HepG2 (cell line): ENCODE measurements around the gene TEAD4. TPM values are rescaled to one million over a fixed set of nuclear protein-coding genes. Genes with fewer than 3 reads are reported as not detected.

Experiments
- GATAD1 ChIP-seq: IDR thresholded peaks from 2 replicates; pipeline ENCODE4 v1.6.1; 2016; ENCODE audit warnings: missing genetic modification reagents, missing compliant biosample characterization
- HMGXB4 ChIP-seq, 2 experiments: sonication (generic) in 1 of 2; formaldehyde crosslinking in 1 of 2; IDR thresholded peaks; 2 replicates each; pipeline versions ENCODE4 v1.4.0 to v1.6.1; 2018 to 2020; ENCODE audit warnings: missing genetic modification reagents in 2 of 2, borderline replicate concordance in 1 of 2, low read depth in 1 of 2, mild to moderate bottlenecking in 1 of 2, missing biosample characterization in 1 of 2
- HOXA3 ChIP-seq: sonication (generic); formaldehyde crosslinking; IDR thresholded peaks from 2 replicates; pipeline ENCODE4 v1.5.0; 2020; ENCODE audit warnings: missing genetic modification reagents
- KDM5A ChIP-seq: fragments of 200-600 bp; sonication (generic); IDR thresholded peaks from 2 replicates; pipeline ENCODE4 v1.7.0; 2018; ENCODE audit warnings: antibody characterized with exemption, mild to moderate bottlenecking, low read length, borderline replicate concordance
- NAIF1 ChIP-seq: sonication (generic); formaldehyde crosslinking; IDR thresholded peaks from 2 replicates; pipeline ENCODE4 v1.5.0; 2020; ENCODE audit warnings: mild to moderate bottlenecking, missing genetic modification reagents, borderline replicate concordance
- RFX3 ChIP-seq: IDR thresholded peaks from 2 replicates; pipeline ENCODE4 v1.6.1; 2016; ENCODE audit warnings: missing biosample characterization, missing genetic modification reagents
- RFX5 ChIP-seq: IDR thresholded peaks from 2 replicates; pipeline ENCODE4 v1.6.1; 2011; ENCODE audit warnings: low read depth, low read length, improper control_type of control experiment
- SKIL ChIP-seq: sonication (generic); formaldehyde crosslinking; IDR thresholded peaks from 2 replicates; pipeline ENCODE4 v1.8.0; 2022; ENCODE audit warnings: missing genetic modification reagents, mild to moderate bottlenecking, moderate library complexity, borderline replicate concordance
- TRAFD1 ChIP-seq: sonication (generic); formaldehyde crosslinking; IDR thresholded peaks from 2 replicates; pipeline ENCODE4 v1.5.1; 2020; ENCODE audit warnings: missing genetic modification reagents, mild to moderate bottlenecking, borderline replicate concordance
- ZBTB4 ChIP-seq: sonication (generic); formaldehyde crosslinking; IDR thresholded peaks from 2 replicates; pipeline ENCODE4 v1.4.0; 2020; ENCODE audit warnings: missing genetic modification reagents, mild to moderate bottlenecking, borderline replicate concordance
- ZEB1 ChIP-seq: IDR thresholded peaks from 2 replicates; pipeline ENCODE4 v1.6.1; 2012; ENCODE audit warnings: mild to moderate bottlenecking, low read depth, inconsistent platforms; ENCODE audit not compliant: insufficient replicate concordance
- ZFX ChIP-seq: sonication (generic); formaldehyde crosslinking; IDR thresholded peaks from 2 replicates; pipeline ENCODE4 v1.4.0; 2020; ENCODE audit warnings: mild to moderate bottlenecking, low read depth, missing genetic modification reagents, moderate library complexity
- ZNF264 ChIP-seq: sonication (generic); formaldehyde crosslinking; IDR thresholded peaks from 2 replicates; pipeline ENCODE4 v1.4.0; 2020; ENCODE audit warnings: missing genetic modification reagents
- ZNF547 ChIP-seq: sonication (generic); formaldehyde crosslinking; IDR thresholded peaks from 2 replicates; pipeline ENCODE4 v1.5.1; 2020; ENCODE audit warnings: mild to moderate bottlenecking, missing genetic modification reagents
- ZNF639 ChIP-seq: conservative IDR thresholded peaks from 2 replicates; pipeline ENCODE4 v1.6.1; 2018; ENCODE audit warnings: missing genetic modification reagents
- ZNF775 ChIP-seq: sonication (generic); formaldehyde crosslinking; IDR thresholded peaks from 2 replicates; pipeline ENCODE4 v1.4.0; 2020; ENCODE audit warnings: missing genetic modification reagents, mild to moderate bottlenecking, moderate library complexity, borderline replicate concordance
- ZNF784 ChIP-seq: sonication (generic); formaldehyde crosslinking; IDR thresholded peaks from 2 replicates; pipeline ENCODE4 v1.5.1; 2020; ENCODE audit warnings: missing genetic modification reagents, mild to moderate bottlenecking, borderline replicate concordance
- ZNF839 ChIP-seq: sonication (generic); formaldehyde crosslinking; IDR thresholded peaks from 2 replicates; pipeline ENCODE4 v1.4.0; 2020; ENCODE audit warnings: missing genetic modification reagents, mild to moderate bottlenecking, borderline replicate concordance
- polyA plus RNA-seq, 8 experiments: library from polyadenylated mRNA; depleted of rRNA in 3 of 8; stranded (reverse) in 7 of 8; unstranded in 1 of 8; fragments of >200 nt; fragmentation: Illumina TruSeq in 4 of 8; extraction: Trizol in 4 of 8; gene quantifications; 2 replicates each; pipeline versions ENCODE4 v1.2.1 to v1.2.3, GENCODE V29; 2011 to 2016; ENCODE audit warnings: low read depth in 4 of 8, missing spikeins in 1 of 8, mixed read lengths in 1 of 8; ENCODE audit not compliant: insufficient read depth in 1 of 8
- total RNA-seq, 5 experiments: library from RNA; depleted of rRNA; stranded (reverse); fragments of >200 nt; fragmentation: Illumina TruSeq; extraction: Trizol; gene quantifications; 2 replicates each; pipeline ENCODE4 v1.2.3, GENCODE V29; 2016; ENCODE audit warnings: low read depth in 1 of 5

Gene TEAD4
- total and polyA plus RNA-seq, 2 of the 13 experiments (the other 11 are each of a cell fraction or from before 2014, with no cell fraction given), result 45.0 to 69.4 TPM

- TF ChIP-seq SKIL (CRISPR knock-in tag), result peak; percentile 55; the same call in 1 of the 2 replicates
- TF ChIP-seq RFX3, result no peak
- peak; percentile 56 for TF ChIP-seq ZEB1
- TF ChIP-seq ZNF264 (CRISPR knock-in tag), result no peak
- TF ChIP-seq GATAD1 (CRISPR knock-in tag), result peak; percentile 36; the same call in 1 of the 2 replicates
- TF ChIP-seq HMGXB4 (CRISPR knock-in tag; IDR thresholded peaks at IDR 0.05; ENCODE audit: borderline replicate concordance in 1 of 2, low read depth in 1 of 2), result no peak; a peak in 1 of 4 replicates
- no peak for TF ChIP-seq ZNF547 (CRISPR knock-in tag)
- no peak for TF ChIP-seq TRAFD1
- TF ChIP-seq ZBTB4 (CRISPR knock-in tag), result no peak
- peak; percentile 91 for TF ChIP-seq ZNF639 (CRISPR knock-in tag)
- no peak for TF ChIP-seq ZNF775 (CRISPR knock-in tag)
- peak; percentile 63; the same call in 1 of the 2 replicates for TF ChIP-seq HOXA3
- no peak for TF ChIP-seq RFX5
- TF ChIP-seq ZFX (CRISPR knock-in tag), result peak; percentile 27; the same call in 1 of the 2 replicates
- TF ChIP-seq KDM5A, result no peak
- no peak for TF ChIP-seq ZNF784 (CRISPR knock-in tag)
- no peak for TF ChIP-seq NAIF1 (CRISPR knock-in tag)
- TF ChIP-seq ZNF839 (CRISPR knock-in tag), result no peak
These were observed at the start of gene TEAD4 (continued) for GRCh38 chr12:2959192-2959504.
